Hematopoietic multipotent progenitor cell (in vitro differentiated cells): ENCODE measurements around the gene PRMT1. TPM values are rescaled to one million over a fixed set of nuclear protein-coding genes. Genes with fewer than 3 reads are reported as not detected.
"Not testable (repeated sequence)": the region's sequence is repeated elsewhere in the genome, so short reads cannot be mapped to it uniquely, and the experiment has no call there.

Experiments
- DNase-seq, 3 donors: peaks; one replicate each; pipeline ENCODE4 v3.0.0-alpha.2; 2011 to 2015; ENCODE audit warnings: low read depth in 2 of 3, low spot score in 2 of 3
- small RNA-seq: library from RNA; depleted of rRNA; stranded (forward); fragments of <200 nt; gene quantifications from one replicate; pipeline ENCODE3, GENCODE V24; 2012
- total RNA-seq: library from RNA; depleted of rRNA; stranded (reverse); fragments of >200 nt; gene quantifications from one replicate; pipeline ENCODE4 v1.2.3, GENCODE V29; 2012

The PRMT1 gene
- total RNA-seq, 1 donor, result 455 TPM

GRCh38 chr19:49713236-49713845 is 36.3 kb downstream of the PRMT1 start:
- no peak for DNase-seq

GRCh38 chr19:49716154-49716553 is 39.1 kb downstream of the PRMT1 start:
- DNase-seq, result no peak

- peak in 1 of 3 donors; percentile 15 for DNase-seq
These were observed 41.4 kb downstream of the PRMT1 start for GRCh38 chr19:49718511-49718910.

DNA sequence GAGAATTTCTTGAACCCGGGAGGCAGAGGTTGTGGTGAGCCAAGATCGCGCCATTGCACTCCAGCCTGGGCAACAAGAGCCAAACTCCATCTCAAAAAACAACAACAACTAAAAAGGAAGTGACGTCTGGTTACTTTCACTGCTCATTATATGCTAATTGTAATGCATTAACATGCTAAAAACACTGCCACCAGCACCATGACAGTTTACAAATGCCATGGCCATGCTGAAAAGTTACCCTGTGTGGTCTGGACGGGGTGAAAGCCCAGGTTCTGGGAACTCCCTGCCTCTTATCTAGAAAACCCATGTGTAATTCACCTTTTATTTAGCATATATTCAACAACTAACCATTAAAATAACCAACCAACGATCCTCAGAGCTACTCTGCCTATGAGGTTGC is 41.9 kb downstream of the PRMT1 start:
- no peak for DNase-seq

DNA sequence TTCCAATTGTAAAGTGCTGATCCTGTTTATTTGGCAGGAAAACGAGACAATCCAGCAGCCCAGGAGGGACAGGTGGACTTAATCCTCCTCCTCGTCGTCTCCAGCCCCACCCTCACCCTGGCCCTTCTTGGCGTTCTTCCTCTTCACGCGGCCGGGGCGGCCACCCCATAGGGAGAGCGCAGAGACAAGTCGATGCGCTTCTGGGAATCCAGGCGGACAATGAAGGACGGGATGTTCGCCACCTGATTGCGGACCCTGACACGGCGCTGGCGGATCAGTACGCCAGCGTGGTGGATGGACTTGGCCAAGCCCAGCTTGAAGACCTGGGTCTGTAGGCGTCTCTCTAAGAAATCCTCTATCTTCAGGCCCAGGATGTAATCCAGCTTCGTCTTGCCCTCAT is 42.3 kb downstream of the PRMT1 start:
- not testable (repeated sequence) for DNase-seq

DNA sequence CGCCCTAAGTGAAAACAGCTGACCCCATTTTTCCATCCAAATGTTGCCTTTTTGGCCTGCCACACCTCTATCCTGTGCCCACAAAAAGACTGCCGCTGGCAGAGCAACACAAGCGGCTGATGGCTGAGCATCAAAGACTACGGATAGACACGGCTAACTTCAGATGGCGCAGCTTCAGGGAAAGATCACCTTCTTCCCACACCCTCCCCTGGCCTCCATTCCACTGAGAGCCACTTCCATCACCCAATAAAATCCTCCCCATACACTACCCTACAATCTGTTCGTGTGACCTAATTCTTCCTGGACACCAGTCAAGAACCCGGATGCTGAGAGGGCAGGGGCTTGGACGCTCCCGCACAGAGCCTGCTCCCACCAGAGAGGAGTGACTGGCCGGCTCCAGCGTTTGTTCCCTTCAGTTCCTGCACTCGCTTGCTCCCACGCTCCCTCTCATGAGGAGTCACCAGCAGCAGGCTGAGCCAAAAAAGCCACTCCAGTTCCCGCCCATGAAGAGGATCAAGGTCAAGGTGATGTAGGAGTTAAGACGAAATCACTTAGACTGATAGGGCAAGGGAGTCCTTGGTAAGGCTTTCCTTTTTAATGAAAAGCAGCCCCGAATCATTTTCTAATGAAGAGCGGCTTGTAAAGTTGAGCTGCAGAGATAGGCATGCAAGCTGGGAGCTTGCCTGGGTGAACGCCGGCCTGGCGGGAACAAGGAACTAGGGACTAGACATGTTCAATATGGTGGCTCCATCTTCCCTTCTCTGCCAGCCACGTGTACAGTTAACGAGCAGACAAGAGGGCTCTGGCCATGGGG is 50.4 kb downstream of the PRMT1 start:
- no peak for DNase-seq

GRCh38 chr19:49730166-49730565 is 53.1 kb downstream of the PRMT1 start:
- peak in 2 of 3 donors; percentile 36 to 71 for DNase-seq

Small RNA genes lying within 50 kb of the gene (small RNA-seq; reads per million reads assigned to genes)
- gene MIR5088, result not detected

Other genes with a start within 250 kb of the PRMT1 start
- gene SLC17A7, start 235.7 kb upstream of the PRMT1 start, total RNA-seq, result not detected
- gene PIH1D1, start 225.5 kb upstream of the PRMT1 start, total RNA-seq, result 115 TPM
- 94.0 TPM for gene ALDH16A1, start 224.0 kb upstream of the PRMT1 start, total RNA-seq
- 3.8 TPM for gene FLT3LG, start 203.1 kb upstream of the PRMT1 start, total RNA-seq
- gene RPL13A, start 189.7 kb upstream of the PRMT1 start, total RNA-seq, result 5,678 TPM
- 7,657 TPM for gene RPS11, start 180.8 kb upstream of the PRMT1 start, total RNA-seq
- gene FCGRT, start 164.6 kb upstream of the PRMT1 start, total RNA-seq, result 26.9 TPM
- 1.1 TPM for gene RCN3, start 149.3 kb upstream of the PRMT1 start, total RNA-seq
- 114 TPM for gene NOSIP, start 96.7 kb upstream of the PRMT1 start, total RNA-seq
- gene PRRG2, start 96.0 kb upstream of the PRMT1 start, total RNA-seq, result 2.7 TPM
- 8.1 TPM for gene PRR12, start 86.1 kb upstream of the PRMT1 start, total RNA-seq
- 7.5 TPM for gene RRAS, start 37.1 kb upstream of the PRMT1 start, total RNA-seq
- 18.6 TPM for gene SCAF1, start 35.1 kb upstream of the PRMT1 start, total RNA-seq
- gene IRF3, start 11.4 kb upstream of the PRMT1 start, total RNA-seq, result 86.7 TPM
- gene BCL2L12, start 11.3 kb upstream of the PRMT1 start, total RNA-seq, result 8.1 TPM
- 1.9 TPM for gene ADM5, start 12.3 kb downstream of the PRMT1 start, total RNA-seq
- 0.54 TPM for gene CPT1C, start 13.8 kb downstream of the PRMT1 start, total RNA-seq
- gene TSKS, start 86.0 kb downstream of the PRMT1 start, total RNA-seq, result 1.1 TPM
- gene AP2A1, start 89.7 kb downstream of the PRMT1 start, total RNA-seq, result 67.9 TPM
- gene FUZ, start 136.0 kb downstream of the PRMT1 start, total RNA-seq, result 40.1 TPM
- gene MED25, start 141.0 kb downstream of the PRMT1 start, total RNA-seq, result 50.9 TPM
- 109 TPM for gene PTOV1, start 173.9 kb downstream of the PRMT1 start, total RNA-seq
- gene PNKP, start 190.3 kb downstream of the PRMT1 start, total RNA-seq, result 77.6 TPM
- gene AKT1S1, start 200.1 kb downstream of the PRMT1 start, total RNA-seq, result 10.0 TPM
- 7.8 TPM for gene TBC1D17, start 200.4 kb downstream of the PRMT1 start, total RNA-seq
- gene IL4I1, start 219.6 kb downstream of the PRMT1 start, total RNA-seq, result 0.81 TPM